Activated naive CD4-positive, alpha-beta T cell treated with anti-CD3 and anti-CD28 coated beads, Interleukin-2, amount 50 U/mL, for 24 hours (primary cell): ENCODE data around the gene CPA3.

ENCODE experiments used
- H3K27ac Mint-ChIP-seq: one replicate; pipeline ENCODE4 v1.8.0; 2021; ENCODE audit warnings: mild to moderate bottlenecking, mixed read lengths
- H3K27me3 Mint-ChIP-seq: one replicate; pipeline ENCODE4 v1.8.0; 2021; ENCODE audit warnings: mixed read lengths
- H3K36me3 Mint-ChIP-seq: one replicate; pipeline ENCODE4 v1.8.0; 2021; ENCODE audit warnings: mixed read lengths
- H3K4me1 Mint-ChIP-seq: one replicate; pipeline ENCODE4 v1.8.0; 2021; ENCODE audit warnings: mixed read lengths
- H3K4me3 Mint-ChIP-seq: one replicate; pipeline ENCODE4 v1.8.0; 2021; ENCODE audit warnings: mild to moderate bottlenecking, mixed read lengths
- H3K9me3 Mint-ChIP-seq: one replicate; pipeline ENCODE4 v1.8.0; 2021; ENCODE audit warnings: mixed read lengths

Gene CPA3, protein sequence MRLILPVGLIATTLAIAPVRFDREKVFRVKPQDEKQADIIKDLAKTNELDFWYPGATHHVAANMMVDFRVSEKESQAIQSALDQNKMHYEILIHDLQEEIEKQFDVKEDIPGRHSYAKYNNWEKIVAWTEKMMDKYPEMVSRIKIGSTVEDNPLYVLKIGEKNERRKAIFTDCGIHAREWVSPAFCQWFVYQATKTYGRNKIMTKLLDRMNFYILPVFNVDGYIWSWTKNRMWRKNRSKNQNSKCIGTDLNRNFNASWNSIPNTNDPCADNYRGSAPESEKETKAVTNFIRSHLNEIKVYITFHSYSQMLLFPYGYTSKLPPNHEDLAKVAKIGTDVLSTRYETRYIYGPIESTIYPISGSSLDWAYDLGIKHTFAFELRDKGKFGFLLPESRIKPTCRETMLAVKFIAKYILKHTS

DNA sequence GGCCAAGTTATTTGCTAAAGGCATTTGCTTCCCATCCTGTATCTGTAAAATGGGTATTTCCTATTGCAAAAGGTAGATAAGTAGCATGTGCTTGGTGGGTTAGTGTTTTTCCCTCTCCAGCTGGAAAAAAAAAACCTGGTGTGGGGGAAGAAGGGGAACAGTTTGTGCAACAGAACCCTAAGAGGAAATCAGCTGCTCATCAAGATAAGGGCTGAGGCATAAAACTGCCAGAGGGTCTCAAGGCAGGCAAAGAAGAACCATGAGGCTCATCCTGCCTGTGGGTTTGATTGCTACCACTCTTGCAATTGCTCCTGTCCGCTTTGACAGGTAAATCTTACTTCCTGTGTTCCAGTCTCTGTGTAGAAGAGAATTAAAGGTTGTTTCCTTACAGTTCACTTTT, at the start of gene CPA3:
Gene CPA3, plus strand, starts transcription at position 248 of the 400 bp plus-strand sequence. Its CDS starts 12 bp downstream, at position 260.
- Mint-ChIP-seq H3K9me3 (no peaks in the 10 kb centered on the region), H3K4me1 (no peaks in the 10 kb centered on the region), H3K27ac (no peak within 1 kb of the TSS), H3K4me3 (no peak within 1 kb of the TSS), H3K36me3 (no peaks in the 10 kb centered on the region), H3K27me3 (peaks cover 12% of the 10 kb centered on the region)

DNA sequence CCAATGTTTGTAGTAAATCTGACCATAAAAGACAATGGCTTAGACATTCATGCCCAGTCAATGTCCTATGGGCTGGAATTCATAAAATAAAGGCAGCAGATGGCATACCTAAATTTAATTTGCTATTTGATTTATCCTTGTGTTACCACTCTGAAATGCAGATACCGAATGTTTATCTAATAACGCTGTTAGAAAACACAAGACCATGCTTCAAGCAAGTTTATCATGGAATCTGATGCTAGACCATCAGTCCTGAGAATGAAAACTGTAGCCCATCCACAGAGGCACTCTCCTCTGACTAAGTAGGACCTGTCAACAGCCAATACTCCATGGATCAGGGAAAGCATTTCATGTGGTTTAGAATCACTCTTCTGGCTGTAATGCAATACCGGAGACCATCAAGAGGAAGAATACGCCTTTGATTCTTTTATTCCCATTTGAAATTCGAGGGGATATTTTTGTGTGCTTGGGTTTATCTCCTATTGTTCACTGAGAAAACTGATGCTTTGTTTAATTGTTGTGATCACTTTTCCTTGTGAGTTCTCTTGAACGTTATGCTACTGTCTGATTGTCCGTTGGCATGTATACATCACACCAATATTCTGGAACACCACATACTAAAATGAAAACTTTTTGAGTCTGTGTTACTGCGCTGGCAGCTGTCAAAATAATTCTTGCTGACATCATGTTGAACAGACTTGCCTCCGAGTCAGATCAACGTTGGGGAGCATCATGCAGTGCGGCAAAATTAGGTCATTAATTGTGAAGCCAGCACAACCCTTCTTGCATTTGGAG, 49.6 kb upstream of the CPA3 start:
- Mint-ChIP-seq H3K36me3 (no peaks in the 10 kb centered on the region), H3K27me3 (peaks cover 2% of the 10 kb centered on the region), H3K4me3 (no peak overlapping the region), H3K27ac (no peak overlapping the region), H3K9me3 (no peaks in the 10 kb centered on the region), H3K4me1 (no peaks in the 10 kb centered on the region)

- no peaks in the 10 kb centered on the region for H3K9me3 Mint-ChIP-seq
Observed at GRCh38 chr3:148816427-148816826, 48.7 kb upstream of the CPA3 start.

GRCh38 chr3:148816981-148817525, 48.0 kb upstream of the CPA3 start:
- H3K27ac Mint-ChIP-seq: no peak overlapping the region

More at GRCh38 chr3:148816427-148816826, 48.7 kb upstream of the CPA3 start:
- no peaks in the 10 kb centered on the region for H3K4me1 Mint-ChIP-seq
- H3K36me3 Mint-ChIP-seq: no peaks in the 10 kb centered on the region
- no peak overlapping the region for H3K4me3 Mint-ChIP-seq
- no peaks in the 10 kb centered on the region for H3K27me3 Mint-ChIP-seq
- H3K27ac Mint-ChIP-seq: no peak overlapping the region

DNA sequence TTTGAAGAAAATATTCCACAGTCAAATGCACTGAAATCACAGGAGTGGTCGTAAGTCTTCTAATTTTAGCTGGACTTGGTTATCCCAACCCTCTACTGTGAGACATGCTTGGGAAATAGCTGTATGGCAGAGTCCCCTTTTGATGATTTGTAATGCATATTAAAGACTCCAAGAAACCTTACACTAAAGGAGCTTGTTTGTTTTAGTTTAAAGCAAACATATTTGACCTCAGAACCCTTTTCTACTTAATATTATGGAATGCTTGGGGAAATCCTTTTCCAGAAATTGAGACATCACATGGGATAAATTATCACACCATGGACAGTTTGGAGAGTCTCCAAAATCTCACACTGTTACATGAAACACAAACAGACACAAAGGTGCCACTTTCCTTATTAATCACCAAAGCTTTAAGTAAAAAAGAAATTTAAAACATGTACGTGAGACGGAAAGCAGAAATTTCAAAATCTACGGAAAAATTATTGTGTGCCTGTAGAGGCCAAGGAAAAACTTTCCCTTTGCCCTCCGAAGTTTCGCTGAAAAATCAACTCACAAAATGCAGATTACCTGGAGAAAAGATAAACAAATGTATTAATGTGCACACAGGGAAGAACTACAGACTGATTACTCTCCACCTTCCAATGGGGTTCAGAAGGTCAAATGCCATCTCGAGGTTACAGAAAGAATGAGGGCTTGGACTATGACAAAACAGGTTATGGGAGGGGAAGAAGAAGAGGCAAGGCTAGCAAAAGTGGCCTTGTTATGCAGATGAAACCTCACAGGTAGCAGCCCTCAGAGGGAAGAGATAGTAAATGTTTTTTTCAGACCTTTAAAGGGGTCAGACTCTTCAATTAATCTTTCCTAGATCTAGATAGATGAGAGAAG, 44.5 kb upstream of the CPA3 start:
- no peaks in the 10 kb centered on the region for H3K4me1 Mint-ChIP-seq
- H3K27me3 Mint-ChIP-seq: no peaks in the 10 kb centered on the region
- no peaks in the 10 kb centered on the region for H3K36me3 Mint-ChIP-seq
- no peak overlapping the region for H3K27ac Mint-ChIP-seq
- H3K4me3 Mint-ChIP-seq: no peak overlapping the region
- peaks cover 5% of the 10 kb centered on the region for H3K9me3 Mint-ChIP-seq

More at GRCh38 chr3:148816981-148817525, 48.0 kb upstream of the CPA3 start:
- no peaks in the 10 kb centered on the region for H3K9me3 Mint-ChIP-seq
- no peaks in the 10 kb centered on the region for H3K4me1 Mint-ChIP-seq
- H3K4me3 Mint-ChIP-seq: no peak overlapping the region
- no peaks in the 10 kb centered on the region for H3K36me3 Mint-ChIP-seq
- no peaks in the 10 kb centered on the region for H3K27me3 Mint-ChIP-seq

DNA sequence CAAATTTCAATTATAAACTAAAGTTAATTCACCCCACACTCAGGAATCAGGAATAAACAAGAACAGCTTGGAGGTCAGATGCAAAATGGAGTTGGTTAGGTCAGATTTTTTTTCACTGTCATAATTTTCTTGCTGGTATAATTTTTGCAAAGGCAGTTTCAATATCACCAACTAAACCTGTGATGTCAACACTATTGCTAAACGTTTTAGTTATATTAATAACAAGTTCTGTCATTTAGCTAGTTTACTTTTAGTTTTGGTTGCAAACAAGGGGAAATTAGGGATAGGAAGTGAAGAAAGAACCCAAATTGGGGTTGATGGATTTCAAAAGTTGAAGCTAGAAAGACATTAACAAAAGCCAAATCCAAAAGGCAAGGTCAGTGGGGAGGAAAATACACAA, 42.1 kb upstream of the CPA3 start:
- Mint-ChIP-seq H3K36me3 (no peaks in the 10 kb centered on the region), H3K4me1 (no peaks in the 10 kb centered on the region), H3K27ac (no peak overlapping the region), H3K4me3 (no peak overlapping the region), H3K9me3 (peaks cover 5% of the 10 kb centered on the region), H3K27me3 (no peaks in the 10 kb centered on the region)

DNA sequence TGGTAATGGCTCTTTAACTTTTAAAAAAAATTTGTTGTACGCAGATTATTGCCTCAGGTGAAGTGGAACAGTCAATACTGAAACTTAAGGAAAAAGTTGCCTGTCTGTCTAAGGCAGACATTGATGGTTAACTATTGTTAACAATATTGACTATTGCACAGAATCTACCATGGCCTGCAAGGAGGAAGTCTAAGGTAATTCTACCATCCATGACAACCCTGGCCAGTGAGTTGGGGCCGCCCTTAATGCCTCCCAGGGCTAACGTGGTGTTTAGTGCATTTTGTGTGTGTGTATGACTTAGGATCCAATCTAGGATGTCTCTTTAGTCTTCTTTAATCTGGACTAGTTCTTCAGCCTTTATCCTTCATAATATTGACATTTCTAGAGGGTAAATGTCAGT, 39.6 kb upstream of the CPA3 start:
- peaks cover 5% of the 10 kb centered on the region for H3K9me3 Mint-ChIP-seq
- H3K27me3 Mint-ChIP-seq: no peaks in the 10 kb centered on the region

DNA sequence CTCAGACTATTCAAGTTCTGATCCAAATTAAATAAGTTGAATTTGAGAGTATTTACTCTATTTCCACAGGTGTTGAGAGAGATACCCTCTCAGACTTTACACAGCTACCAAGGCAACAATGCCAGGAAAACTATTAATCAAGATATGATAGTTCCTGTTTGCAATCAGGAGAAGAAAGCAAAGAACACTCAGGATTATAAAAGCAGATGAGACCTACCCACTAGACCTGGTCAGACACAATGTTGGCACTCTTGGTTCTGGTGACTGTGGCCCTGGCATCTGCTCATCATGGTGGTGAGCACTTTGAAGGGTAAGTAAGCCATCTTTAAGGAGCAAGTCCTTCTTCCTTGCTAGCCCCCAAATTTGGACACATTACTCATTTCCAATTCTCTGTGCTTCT, 37.5 kb upstream of the CPA3 start, which contains the start of gene CPB1:
Gene CPB1, plus strand, starts transcription at position 227 of the 400 bp plus-strand sequence. Its CDS starts 13 bp downstream, at position 240.
- no peaks in the 10 kb centered on the region for H3K4me1 Mint-ChIP-seq
- H3K27ac Mint-ChIP-seq: no peak within 1 kb of the TSS
- H3K27me3 Mint-ChIP-seq: no peaks in the 10 kb centered on the region
- H3K4me3 Mint-ChIP-seq: no peak within 1 kb of the TSS
- H3K9me3 Mint-ChIP-seq: peaks cover under 1% of the 10 kb centered on the region
- H3K36me3 Mint-ChIP-seq: no peaks in the 10 kb centered on the region

More for the DNA sequence above, 39.6 kb upstream of the CPA3 start:
- Mint-ChIP-seq H3K36me3 (no peaks in the 10 kb centered on the region), H3K4me3 (no peak overlapping the region), H3K4me1 (no peaks in the 10 kb centered on the region), H3K27ac (no peak overlapping the region)

GRCh38 chr3:148828136-148828690, 36.9 kb upstream of the CPA3 start:
- no peaks in the 10 kb centered on the region for H3K9me3 Mint-ChIP-seq
- no peaks in the 10 kb centered on the region for H3K27me3 Mint-ChIP-seq
- no peak overlapping the region for H3K4me3 Mint-ChIP-seq
- H3K4me1 Mint-ChIP-seq: no peaks in the 10 kb centered on the region
- H3K36me3 Mint-ChIP-seq: no peaks in the 10 kb centered on the region
- no peak overlapping the region for H3K27ac Mint-ChIP-seq

DNA sequence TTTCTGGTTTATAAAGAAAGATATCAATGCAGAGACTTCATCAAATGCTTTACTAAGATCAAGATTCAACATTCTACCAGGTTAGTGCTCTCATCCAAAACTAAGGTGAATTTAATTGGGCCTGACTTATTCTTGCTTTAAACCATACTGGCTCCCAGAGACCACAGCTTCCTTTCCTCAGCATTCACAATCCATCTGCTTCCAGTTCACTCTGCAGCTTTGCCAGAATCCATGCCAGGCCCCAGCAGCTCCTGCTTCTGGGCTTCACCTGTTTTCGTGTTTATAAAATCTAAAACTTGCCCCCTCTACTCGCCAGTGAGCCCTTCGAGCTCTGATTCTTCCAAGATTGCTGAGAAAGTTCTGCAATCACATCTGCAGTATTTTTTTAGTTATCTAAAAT, 35.2 kb upstream of the CPA3 start:
- Mint-ChIP-seq H3K9me3 (no peaks in the 10 kb centered on the region), H3K4me1 (no peaks in the 10 kb centered on the region), H3K27me3 (peaks cover 3% of the 10 kb centered on the region), H3K27ac (no peak overlapping the region), H3K36me3 (no peaks in the 10 kb centered on the region), H3K4me3 (no peak overlapping the region)

DNA sequence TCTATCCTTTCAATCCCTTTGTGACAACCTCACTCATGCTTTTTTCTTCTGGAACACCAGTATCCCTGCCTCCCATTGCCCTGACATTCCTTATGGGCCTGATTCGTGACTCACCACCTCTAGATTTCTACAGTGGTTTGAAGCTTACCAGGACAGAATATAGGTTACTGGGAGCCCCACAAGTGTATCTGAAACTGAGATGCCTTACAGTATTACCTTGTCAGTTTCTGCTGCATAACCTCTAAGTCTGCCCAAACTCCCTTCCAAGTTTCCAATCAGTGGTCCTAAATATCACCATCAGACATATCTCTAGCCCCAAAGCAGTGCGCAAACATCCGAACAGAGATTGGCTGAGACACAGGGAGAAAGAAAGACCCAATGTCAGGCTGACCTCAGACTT, 31.9 kb upstream of the CPA3 start:
- no peak overlapping the region for H3K27ac Mint-ChIP-seq
- no peaks in the 10 kb centered on the region for H3K9me3 Mint-ChIP-seq
- no peaks in the 10 kb centered on the region for H3K4me1 Mint-ChIP-seq
- no peaks in the 10 kb centered on the region for H3K36me3 Mint-ChIP-seq
- H3K27me3 Mint-ChIP-seq: peaks cover 3% of the 10 kb centered on the region
- no peak overlapping the region for H3K4me3 Mint-ChIP-seq

GRCh38 chr3:148839805-148840204, 25.3 kb upstream of the CPA3 start:
- H3K4me3 Mint-ChIP-seq: no peak overlapping the region
- H3K27me3 Mint-ChIP-seq: peaks cover 6% of the 10 kb centered on the region
- H3K9me3 Mint-ChIP-seq: no peaks in the 10 kb centered on the region
- H3K27ac Mint-ChIP-seq: no peak overlapping the region
- H3K4me1 Mint-ChIP-seq: no peaks in the 10 kb centered on the region
- no peaks in the 10 kb centered on the region for H3K36me3 Mint-ChIP-seq

DNA sequence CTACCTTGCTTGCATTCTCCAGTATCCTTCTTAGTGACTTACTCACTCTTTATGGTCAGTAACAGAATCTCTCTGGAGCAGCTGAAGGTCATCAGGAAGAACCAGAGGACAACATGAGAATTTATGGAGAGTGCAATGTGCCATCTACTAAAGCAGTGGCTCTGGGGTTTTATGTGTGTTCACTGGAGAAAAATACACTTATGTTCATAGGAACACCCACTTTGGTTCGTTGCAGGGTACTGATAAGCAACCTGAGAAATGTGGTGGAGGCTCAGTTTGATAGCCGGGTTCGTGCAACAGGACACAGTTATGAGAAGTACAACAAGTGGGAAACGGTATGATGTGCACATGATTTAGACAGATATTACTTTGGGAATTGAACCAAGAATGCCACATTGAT, 24.6 kb upstream of the CPA3 start:
- Mint-ChIP-seq H3K27ac (no peak overlapping the region), H3K27me3 (peaks cover 7% of the 10 kb centered on the region), H3K4me1 (no peaks in the 10 kb centered on the region), H3K4me3 (no peak overlapping the region), H3K36me3 (no peaks in the 10 kb centered on the region), H3K9me3 (no peaks in the 10 kb centered on the region)

GRCh38 chr3:148845756-148846395, 19.2 kb upstream of the CPA3 start:
- Mint-ChIP-seq H3K4me1 (no peaks in the 10 kb centered on the region), H3K9me3 (no peaks in the 10 kb centered on the region), H3K27ac (no peak overlapping the region), H3K27me3 (peaks cover 6% of the 10 kb centered on the region), H3K36me3 (no peaks in the 10 kb centered on the region), H3K4me3 (no peak overlapping the region)
